KOPT-K1 (cell line): ENCODE results near the gene POLE3.
"Not testable (repeated sequence)": the region's sequence is repeated elsewhere in the genome, so short reads cannot be mapped to it uniquely, and the experiment has no call there.

Experiments
- H3K27ac ChIP-seq: fragments of 200-600 bp; sonication (generic); 2 replicates; pipeline ENCODE4 v1.5.1; 2016; ENCODE audit warnings: antibody characterized with exemption, mild to moderate bottlenecking, low read depth, low read length; ENCODE audit not compliant: poor library complexity, severe bottlenecking
- H3K36me3 ChIP-seq: fragments of 200-600 bp; sonication (generic); 2 replicates; pipeline ENCODE4 v1.5.1; 2017; ENCODE audit warnings: antibody characterized with exemption, mild to moderate bottlenecking, low read length, moderate library complexity; ENCODE audit not compliant: insufficient read depth
- H3K9me3 ChIP-seq: fragments of 200-600 bp; sonication (generic); 2 replicates; pipeline ENCODE4 v1.5.1; 2017; ENCODE audit warnings: antibody characterized with exemption, low read length, mild to moderate bottlenecking; ENCODE audit not compliant: insufficient read depth, poor library complexity, severe bottlenecking

POLE3 gene

GRCh38 chr9:113391917-113392316, 18.6 kb downstream of the POLE3 start:
- Histone ChIP-seq H3K27ac (no peak overlapping the region), H3K36me3 (peaks cover 58% of the 10 kb centered on the region), H3K9me3 (no peaks in the 10 kb centered on the region)

GRCh38 chr9:113390192-113390960, 20.1 kb downstream of the POLE3 start:
- no peaks in the 10 kb centered on the region for H3K9me3 ChIP-seq
- peaks cover 59% of the 10 kb centered on the region for H3K36me3 ChIP-seq
- no peak overlapping the region for H3K27ac ChIP-seq

GRCh38 chr9:113389451-113389850, 21.0 kb downstream of the POLE3 start:
- H3K27ac ChIP-seq = no peak overlapping the region
- H3K9me3 ChIP-seq = no peaks in the 10 kb centered on the region
- peaks cover 59% of the 10 kb centered on the region for H3K36me3 ChIP-seq

GRCh38 chr9:113388833-113389232, 21.6 kb downstream of the POLE3 start:
- Histone ChIP-seq H3K36me3 (peaks cover 59% of the 10 kb centered on the region), H3K27ac (peak overlapping the region; percentile 36), H3K9me3 (no peaks in the 10 kb centered on the region)

- Histone ChIP-seq H3K36me3 (peaks cover 51% of the 10 kb centered on the region), H3K9me3 (no peaks in the 10 kb centered on the region), H3K27ac (peak overlapping the region; percentile 36)
Measured at GRCh38 chr9:113387560-113388230, 22.8 kb downstream of the POLE3 start.

GRCh38 chr9:113386571-113387393, 23.7 kb downstream of the POLE3 start:
- Histone ChIP-seq H3K27ac (peak overlapping the region; percentile 36), H3K9me3 (no peaks in the 10 kb centered on the region), H3K36me3 (peaks cover 43% of the 10 kb centered on the region)

GRCh38 chr9:113381909-113382411, 28.5 kb downstream of the POLE3 start:
- Histone ChIP-seq H3K27ac (no peak overlapping the region), H3K9me3 (no peaks in the 10 kb centered on the region), H3K36me3 (0 out of 2 replicates have a peak, but pooled peaks cover under 1% of the 10 kb centered on the region)

- H3K36me3 ChIP-seq, H3K9me3 ChIP-seq, H3K27ac ChIP-seq: not testable (repeated sequence)
Measured at GRCh38 chr9:113381441-113381840, 29.0 kb downstream of the POLE3 start.

GRCh38 chr9:113380869-113381378, 29.6 kb downstream of the POLE3 start:
- no peak overlapping the region for H3K27ac ChIP-seq
- H3K36me3 ChIP-seq = no peaks in the 10 kb centered on the region
- no peaks in the 10 kb centered on the region for H3K9me3 ChIP-seq

- not testable (repeated sequence) for H3K9me3 ChIP-seq, H3K36me3 ChIP-seq, H3K27ac ChIP-seq
Measured at GRCh38 chr9:113379829-113380210, 30.7 kb downstream of the POLE3 start.

- H3K36me3 ChIP-seq, H3K27ac ChIP-seq, H3K9me3 ChIP-seq: not testable (repeated sequence)
Measured at GRCh38 chr9:113379094-113379828, 31.2 kb downstream of the POLE3 start.

GRCh38 chr9:113376634-113377567, 33.6 kb downstream of the POLE3 start, which contains the start of gene HDHD3:
HDHD3 (minus strand) TSS chr9:113376986; CDS start chr9:113374354, 2,632 bp downstream.
- Histone ChIP-seq H3K27ac (peak within 1 kb of the TSS; percentile 65), H3K36me3 (peaks cover 26% of the 10 kb centered on the region)

More at GRCh38 chr9:113376634-113377567, 33.6 kb downstream of the POLE3 start, which contains the start of gene HDHD3:
- H3K9me3 ChIP-seq = no peaks in the 10 kb centered on the region
